COR-L47 (cell line): ENCODE results near the gene ANGEL1.

ENCODE experiments used
- DNase-seq: peaks from one replicate; lab custom pipeline; 2025; lab: John Stamatoyannopoulos, UW

ANGEL1 gene

GRCh38 chr14:76778546-76779215 lies 34.0 kb downstream of the ANGEL1 start:
- no peak for DNase-seq

DNA sequence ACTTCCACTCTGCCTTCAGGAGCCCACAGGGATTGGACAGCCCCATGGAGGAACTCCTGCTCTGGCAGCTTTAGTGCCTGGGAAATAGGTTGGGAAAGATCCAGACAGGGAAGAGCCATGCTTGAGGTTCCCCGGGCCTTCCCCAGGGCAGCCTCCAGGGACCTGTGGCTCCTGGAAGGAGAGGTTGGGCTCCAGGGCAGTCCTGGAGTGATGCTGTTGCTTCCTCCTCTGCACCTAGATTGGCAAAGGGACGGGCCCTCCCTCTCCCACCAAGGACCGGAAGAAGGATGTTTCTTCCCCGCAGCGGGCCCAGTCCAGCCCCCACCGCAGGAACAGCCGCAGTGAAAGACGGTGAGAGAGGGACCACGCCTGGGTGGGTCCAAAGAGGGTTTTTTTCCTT lies 35.0 kb downstream of the ANGEL1 start:
- no peak for DNase-seq

DNA sequence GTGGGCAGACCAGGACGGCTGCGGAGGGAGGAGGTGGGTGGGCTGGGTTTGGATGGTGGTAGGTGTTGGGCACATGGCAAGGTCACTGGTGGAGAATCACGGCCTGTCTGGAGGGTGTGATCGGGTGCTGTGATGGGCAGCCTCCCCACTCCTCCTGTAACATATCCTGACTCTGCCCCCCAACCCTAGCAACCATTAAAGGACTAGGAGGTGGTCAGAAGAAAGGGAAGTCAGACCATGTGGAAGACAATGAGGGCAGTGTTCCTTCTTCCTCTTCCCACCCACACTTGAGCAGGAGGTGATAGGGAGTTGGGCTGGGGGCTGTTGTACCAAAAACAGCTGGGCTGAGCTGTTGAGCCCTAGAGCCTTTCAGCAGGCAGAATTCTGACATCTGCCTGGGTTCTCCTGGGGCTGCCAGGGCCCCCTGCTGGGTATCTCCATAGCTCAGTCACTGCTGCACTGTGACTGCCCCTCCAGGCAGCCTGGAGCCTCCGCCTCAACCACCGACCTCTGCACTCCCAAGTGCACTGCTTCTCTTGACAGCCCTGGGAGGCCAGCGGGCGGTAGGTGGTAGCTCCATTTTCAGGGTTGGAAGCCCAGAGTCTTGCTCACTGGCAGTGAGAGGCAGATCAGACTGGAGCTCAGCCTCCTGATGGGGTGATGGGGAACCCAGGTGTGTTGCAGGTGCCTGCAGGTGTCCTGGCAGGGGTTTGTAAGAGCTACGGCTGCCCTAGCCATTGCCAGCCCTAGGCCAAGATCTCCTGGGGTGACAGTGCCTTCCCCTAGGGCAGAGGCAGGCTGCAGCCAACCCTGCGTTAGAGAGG lies 36.0 kb downstream of the ANGEL1 start:
- peak; percentile 61 for DNase-seq

DNA sequence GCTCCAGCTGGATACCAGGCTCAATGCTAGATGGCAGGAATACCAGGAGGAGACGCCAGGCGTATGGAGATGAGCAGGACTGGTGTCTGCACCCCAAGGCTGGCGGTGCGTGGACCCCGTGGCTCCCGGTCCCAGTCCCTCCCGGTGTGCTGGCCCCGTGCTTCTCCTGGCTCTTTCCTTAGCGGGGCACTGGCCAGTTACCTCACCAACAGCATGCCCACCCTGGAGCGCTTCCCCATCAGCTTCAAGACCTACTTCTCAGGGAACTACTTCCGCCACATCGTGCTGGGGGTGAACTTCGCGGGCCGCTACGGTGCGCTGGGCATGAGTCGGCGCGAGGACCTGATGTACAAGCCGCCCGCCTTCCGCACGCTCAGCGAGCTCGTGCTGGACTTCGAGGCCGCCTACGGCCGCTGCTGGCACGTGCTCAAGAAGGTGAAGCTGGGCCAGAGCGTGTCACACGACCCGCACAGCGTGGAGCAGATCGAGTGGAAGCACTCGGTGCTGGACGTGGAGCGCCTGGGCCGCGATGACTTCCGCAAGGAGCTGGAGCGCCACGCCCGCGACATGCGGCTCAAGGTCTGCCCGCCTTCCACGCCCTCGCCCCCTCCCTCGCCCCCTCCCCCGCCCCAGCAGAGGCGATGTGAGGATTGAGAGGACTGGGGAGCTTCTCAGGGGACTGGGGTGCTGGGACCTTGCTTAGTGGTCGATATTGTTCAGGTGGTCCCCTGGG lies 36.8 kb downstream of the ANGEL1 start:
- no peak for DNase-seq

DNA sequence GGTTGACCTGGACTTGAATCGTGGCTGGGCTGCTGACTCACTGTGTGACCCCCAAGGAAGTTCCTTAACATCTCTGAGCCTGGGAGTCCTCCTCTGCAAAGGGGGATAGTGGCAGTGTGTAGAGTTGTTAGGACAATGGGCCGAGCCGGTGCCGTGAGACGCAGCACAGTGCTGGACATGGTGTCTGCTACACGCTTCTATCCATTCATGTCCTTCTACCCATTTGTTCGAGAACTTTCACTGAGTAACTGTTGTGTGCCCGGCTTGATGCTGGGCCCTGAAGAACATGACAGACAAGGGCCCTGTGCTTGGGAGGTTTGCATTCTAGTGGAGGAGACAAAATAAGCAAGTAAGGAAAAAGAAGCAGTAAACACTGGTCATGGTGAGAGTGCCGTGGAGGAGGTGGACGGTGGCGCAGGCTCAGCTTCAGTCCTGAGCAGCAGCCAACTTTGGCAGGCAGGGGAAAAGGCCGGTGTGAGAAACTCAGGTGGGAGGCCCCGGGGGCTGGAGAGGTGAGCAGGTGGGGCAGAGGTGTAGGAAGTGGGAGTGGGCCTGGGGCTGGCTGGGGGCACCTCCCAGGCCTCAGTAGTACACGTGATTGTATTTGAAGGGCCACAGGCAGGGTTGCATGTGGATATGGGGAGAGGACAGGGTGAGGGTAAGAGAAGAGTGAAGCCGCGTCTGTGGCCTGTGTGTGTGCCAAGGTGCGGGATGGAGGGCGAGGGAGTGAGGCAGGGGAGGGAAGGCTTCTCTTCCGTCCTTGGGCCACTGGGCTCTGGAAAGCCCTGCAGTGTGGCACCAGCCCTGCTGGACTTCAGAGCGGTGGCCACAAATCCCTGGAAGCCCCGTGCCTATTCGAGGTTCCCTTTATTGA lies 37.6 kb downstream of the ANGEL1 start:
- DNase-seq: no peak

GRCh38 chr14:76773956-76774820 lies 38.5 kb downstream of the ANGEL1 start:
- no peak for DNase-seq

DNA sequence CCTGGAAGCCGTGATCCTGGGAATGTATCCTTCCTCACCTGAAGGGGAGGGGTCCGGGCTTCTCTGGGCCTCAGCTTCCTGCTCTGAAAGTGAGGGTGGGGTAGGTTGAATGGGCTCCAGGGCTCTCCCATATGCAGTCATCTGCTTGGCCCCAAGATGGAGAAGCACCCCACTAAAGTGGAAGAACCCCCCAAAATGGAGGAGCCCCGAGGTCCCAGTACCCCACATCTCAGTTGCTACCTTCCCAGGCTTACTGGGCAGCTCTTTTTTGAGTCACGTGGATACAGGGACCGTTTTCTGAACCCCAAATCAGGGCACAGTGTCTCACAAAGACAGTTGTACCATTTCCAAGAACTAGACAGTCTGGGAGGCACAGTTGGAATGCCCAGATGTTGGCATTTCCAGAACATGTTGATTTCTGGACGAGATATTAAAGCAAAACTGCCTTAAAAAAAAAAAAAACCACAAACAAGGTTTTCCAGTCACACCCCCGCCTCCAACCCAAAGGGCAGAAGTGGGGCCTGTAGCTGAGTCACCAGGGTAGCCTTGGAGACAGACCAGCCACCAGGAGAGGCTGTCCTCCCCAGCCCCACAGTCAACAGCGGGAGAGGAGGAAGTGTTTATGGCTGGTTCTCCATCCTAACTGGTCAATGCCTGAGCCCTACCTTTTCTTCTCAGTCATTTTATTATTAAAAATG lies 39.3 kb downstream of the ANGEL1 start:
- DNase-seq: no peak

- DNase-seq: no peak
These were observed 40.1 kb downstream of the ANGEL1 start for GRCh38 chr14:76772300-76773187.

GRCh38 chr14:76771437-76771980 lies 41.2 kb downstream of the ANGEL1 start:
- DNase-seq: no peak

GRCh38 chr14:76770521-76771436 lies 41.9 kb downstream of the ANGEL1 start:
- no peak for DNase-seq

GRCh38 chr14:76769636-76770292 lies 42.9 kb downstream of the ANGEL1 start:
- DNase-seq: no peak

DNA sequence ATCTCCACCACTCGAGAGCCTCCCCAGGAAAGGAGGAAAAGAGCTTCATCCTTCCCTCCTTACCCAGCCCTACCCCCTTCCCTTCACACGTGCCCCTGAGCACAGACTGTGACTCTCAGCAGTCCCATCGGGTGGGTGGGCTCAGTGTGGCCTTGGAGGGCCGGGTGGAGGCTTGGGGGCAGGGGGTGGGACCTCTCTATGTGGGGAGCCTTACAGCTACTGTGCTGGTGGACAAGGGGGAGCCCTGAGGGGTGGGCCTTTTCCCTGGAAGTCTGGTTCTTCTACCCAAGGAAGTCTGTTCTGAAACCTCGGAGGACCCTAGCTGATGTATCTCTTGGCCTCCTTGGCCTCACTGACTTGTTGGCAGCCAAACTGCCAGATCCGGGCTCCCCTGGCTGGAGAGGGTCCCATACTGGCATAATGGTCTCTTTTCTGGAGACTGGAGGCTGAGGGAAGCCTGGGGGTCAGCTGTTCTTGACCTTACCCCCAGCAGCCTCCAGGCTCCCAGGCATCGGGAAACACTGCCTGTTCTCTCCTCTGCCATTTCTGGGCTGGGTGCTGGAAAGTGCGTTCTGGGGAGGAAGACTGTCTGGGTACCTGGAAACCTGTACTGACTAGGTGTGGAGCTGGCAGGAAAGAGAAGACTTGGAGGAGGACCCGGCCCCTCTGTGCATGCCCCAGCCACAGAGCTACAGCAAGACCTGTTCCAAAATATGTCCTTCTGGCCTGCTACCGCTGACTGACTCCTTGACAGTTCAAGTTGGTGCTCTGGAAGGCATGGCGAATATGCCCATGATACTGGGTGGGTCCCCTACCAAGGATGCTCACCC lies 43.8 kb downstream of the ANGEL1 start:
- no peak for DNase-seq

DNA sequence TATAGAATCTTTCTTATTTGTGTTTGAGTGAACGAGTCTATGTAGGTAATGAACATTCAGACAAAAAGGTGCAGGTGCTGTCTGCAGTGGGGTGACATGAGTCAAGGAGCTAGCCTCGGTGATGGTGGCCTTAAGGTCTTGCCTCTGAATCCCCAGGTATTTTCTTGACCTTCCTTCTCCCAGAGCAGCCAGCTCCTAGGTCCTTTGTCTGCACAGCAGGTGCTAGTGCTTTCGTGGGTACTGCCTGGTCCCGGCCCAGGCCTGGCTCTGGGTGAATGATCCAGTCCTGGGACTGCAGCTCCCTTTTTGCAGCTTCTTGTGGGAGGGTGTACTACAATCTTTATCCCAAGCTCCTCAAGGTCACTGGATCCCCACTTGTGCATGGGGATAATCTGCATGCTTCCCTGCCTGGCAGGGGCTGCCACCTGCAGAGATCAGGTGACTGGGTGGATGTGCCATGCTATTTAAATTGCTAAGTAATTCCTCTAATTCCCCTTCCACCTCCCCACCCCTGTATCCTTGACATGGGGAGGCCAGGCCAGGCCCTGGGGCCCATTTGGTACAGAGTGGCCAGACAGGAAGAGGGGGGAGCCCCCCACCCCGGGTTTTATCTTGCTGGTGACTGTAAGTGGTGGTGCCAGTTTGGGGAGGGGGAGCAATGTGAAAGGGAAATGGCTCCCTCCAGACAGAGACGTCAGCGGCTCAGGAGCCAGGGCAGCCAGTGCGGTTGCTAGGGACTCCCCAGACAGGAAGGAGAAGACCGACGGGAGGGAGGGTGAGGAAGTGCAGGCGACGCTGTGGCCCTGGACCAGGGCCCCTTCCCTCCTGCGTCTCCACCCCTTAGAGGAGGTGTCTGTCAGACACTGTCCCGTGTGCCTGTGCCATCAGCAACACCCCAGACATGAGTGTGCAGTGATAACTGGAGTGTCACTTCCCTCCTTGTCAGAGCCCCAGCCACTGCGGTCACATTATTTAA lies 44.7 kb downstream of the ANGEL1 start:
- peak; percentile 20 for DNase-seq

DNA sequence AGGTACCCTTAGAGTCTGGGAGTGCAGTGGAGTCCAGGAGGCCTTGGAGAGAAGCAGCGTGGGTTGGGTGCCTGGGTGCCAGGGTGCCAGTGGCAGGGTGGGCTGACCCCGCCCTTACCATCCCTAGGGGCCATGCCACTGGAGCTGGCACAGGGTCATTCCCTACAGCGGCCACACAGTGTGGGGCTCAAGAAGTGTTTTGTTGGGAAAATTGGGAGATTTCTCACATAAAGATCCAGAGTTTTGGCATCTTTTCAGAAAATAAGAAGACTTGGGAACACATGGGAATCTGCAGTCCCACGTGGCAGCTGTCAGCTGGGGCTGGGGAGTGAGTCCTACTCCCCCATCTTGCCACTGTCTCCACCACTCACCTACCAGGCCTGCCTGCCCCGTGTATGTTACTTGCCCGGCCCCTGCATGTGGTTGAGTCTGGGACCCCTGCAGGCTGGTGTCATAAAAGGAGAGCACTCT lies 47.2 kb downstream of the ANGEL1 start:
- no peak for DNase-seq
